Neuronal stem cell (in vitro differentiated cells): ENCODE results near the gene SP7.

Source experiments
- DNase-seq: peaks from one replicate; pipeline ENCODE4 v3.0.0-alpha.2; 2013; ENCODE audit warnings: low spot score
- H2AFZ ChIP-seq: one replicate; pipeline ENCODE4 v1.6.1; 2013; ENCODE audit warnings: mild to moderate bottlenecking, low read length, inconsistent platforms
- H2AK5ac ChIP-seq: 2 replicates; pipeline ENCODE4 v1.6.1; 2013; ENCODE audit warnings: low read depth, mild to moderate bottlenecking, inconsistent platforms, low read length, moderate library complexity, mixed read lengths
- H2BK120ac ChIP-seq: 2 replicates; pipeline ENCODE4 v1.6.1; 2013; ENCODE audit warnings: low read depth, mild to moderate bottlenecking, inconsistent platforms, low read length, moderate library complexity, mixed read lengths
- H2BK12ac ChIP-seq: one replicate; pipeline ENCODE4 v1.6.1; 2013; ENCODE audit warnings: low read length, inconsistent platforms
- H2BK15ac ChIP-seq: 2 replicates; pipeline ENCODE4 v1.6.1; 2013; ENCODE audit warnings: mild to moderate bottlenecking, low read length, inconsistent platforms, mixed read lengths
- H2BK5ac ChIP-seq: one replicate; pipeline ENCODE4 v1.6.1; 2013; ENCODE audit warnings: inconsistent platforms, mild to moderate bottlenecking, low read length, moderate library complexity
- H3K14ac ChIP-seq: one replicate; pipeline ENCODE4 v1.6.1; 2013; ENCODE audit warnings: low read length, inconsistent platforms
- H3K18ac ChIP-seq: 2 replicates; pipeline ENCODE4 v1.6.1; 2013; ENCODE audit warnings: low read length, inconsistent platforms
- H3K23ac ChIP-seq: 2 replicates; pipeline ENCODE4 v1.6.1; 2013; ENCODE audit warnings: low read depth, mild to moderate bottlenecking, mixed read lengths, low read length, inconsistent platforms; ENCODE audit not compliant: poor library complexity
- H3K27ac ChIP-seq: replicated peaks from 3 replicates; pipeline ENCODE4 v1.5.1; 2013; ENCODE audit warnings: low read length, inconsistent platforms
- H3K27me3 ChIP-seq, 3 experiments: 2 replicates each; pipeline ENCODE4 v1.6.1; 2013; ENCODE audit warnings: low read length in 3 of 3, mild to moderate bottlenecking in 2 of 3, inconsistent platforms in 1 of 3, low read depth in 1 of 3, mixed read lengths in 1 of 3, moderate library complexity in 1 of 3; ENCODE audit not compliant: control insufficient read depth in 3 of 3, insufficient read depth in 3 of 3
- H3K36me3 ChIP-seq, 2 donors: replicated peaks in 1 of 2; 2 replicates each; pipeline ENCODE4 v1.6.1; 2013; ENCODE audit warnings: low read length in 2 of 2; ENCODE audit not compliant: control insufficient read depth in 2 of 2, insufficient read depth in 2 of 2
- H3K4ac ChIP-seq: 2 replicates; pipeline ENCODE4 v1.6.1; 2013; ENCODE audit warnings: inconsistent platforms, mild to moderate bottlenecking, low read length, moderate library complexity
- H3K4me1 ChIP-seq, 2 donors: 1 replicate in 1 of 2; 2 replicates in 1 of 2; pipeline ENCODE4 v1.6.1; 2013; ENCODE audit warnings: low read length in 2 of 2, low read depth in 1 of 2; ENCODE audit not compliant: control insufficient read depth in 2 of 2, insufficient read depth in 1 of 2
- H3K4me2 ChIP-seq: one replicate; pipeline ENCODE4 v1.6.1; 2013; ENCODE audit warnings: mild to moderate bottlenecking, low read length, inconsistent platforms; ENCODE audit not compliant: insufficient read depth, poor library complexity, severe bottlenecking
- H3K4me3 ChIP-seq, 2 donors: 2 replicates each; pipeline ENCODE4 v1.5.1; 2013; ENCODE audit warnings: low read length in 2 of 2, mild to moderate bottlenecking in 2 of 2, inconsistent platforms in 1 of 2, moderate library complexity in 1 of 2
- H3K79me1 ChIP-seq: one replicate; pipeline ENCODE4 v1.6.1; 2013; ENCODE audit warnings: low read depth, mild to moderate bottlenecking, inconsistent platforms, low read length, moderate library complexity
- H3K9ac ChIP-seq: one replicate; pipeline ENCODE4 v1.6.1; 2013; ENCODE audit warnings: mild to moderate bottlenecking, low read depth, low read length, inconsistent platforms; ENCODE audit not compliant: poor library complexity
- H3K9me3 ChIP-seq, 2 donors: replicated peaks in 1 of 2; 2 replicates each; pipeline versions ENCODE3 to v1.6.1; 2013; ENCODE audit warnings: low read length in 2 of 2, mild to moderate bottlenecking in 2 of 2, inconsistent platforms in 1 of 2, low read depth in 1 of 2, mixed read lengths in 1 of 2, moderate library complexity in 1 of 2; ENCODE audit not compliant: control insufficient read depth in 2 of 2, insufficient read depth in 1 of 2
- H4K8ac ChIP-seq: one replicate; pipeline ENCODE4 v1.6.1; 2013; ENCODE audit warnings: low read depth, mild to moderate bottlenecking, inconsistent platforms, low read length, moderate library complexity
- H4K91ac ChIP-seq: one replicate; pipeline ENCODE4 v1.6.1; 2013; ENCODE audit warnings: low read length, low read depth, mild to moderate bottlenecking, inconsistent platforms; ENCODE audit not compliant: poor library complexity
- WGBS, 2 donors: extraction: QIAGEN DNeasy Blood & Tissue Kit; methylation state at CpG; one replicate each; pipeline ENCODE4 v1.1.7; 2013; ENCODE audit warnings: missing lambda C conversion rate in 2 of 2, mixed read lengths in 1 of 2; ENCODE audit not compliant: insufficient read length in 2 of 2, insufficient replicate concordance in 1 of 2; ENCODE audit errors: extremely low coverage in 2 of 2; 5-methylcytosine and 5-hydroxymethylcytosine counted together

Gene SP7

GRCh38 chr12:53313996-53314395, 22.2 kb downstream of the SP7 start:
- peaks cover 28 to 70% of the 10 kb centered on the region in 2 donors for H3K36me3 ChIP-seq
- H3K27me3 ChIP-seq, result no peaks in the 10 kb centered on the region
- H3K4me2 ChIP-seq, result no peak overlapping the region
- no peak overlapping the region for H3K18ac ChIP-seq
- H3K14ac ChIP-seq, result no peak overlapping the region
- peaks cover 0 to 2% of the 10 kb centered on the region in 2 donors for H3K9me3 ChIP-seq
- no peak overlapping the region for H3K27ac ChIP-seq
- no peak overlapping the region for H2BK5ac ChIP-seq
- peaks cover 4% of the 10 kb centered on the region for H3K79me1 ChIP-seq
- no peak overlapping the region for H4K8ac ChIP-seq
- H3K9ac ChIP-seq, result no peak overlapping the region
- no peak overlapping the region for H2AK5ac ChIP-seq
- H2BK15ac ChIP-seq, result no peak overlapping the region
- no peak overlapping the region for H4K91ac ChIP-seq
- no peak overlapping the region for H2BK120ac ChIP-seq
- no peak overlapping the region for H2BK12ac ChIP-seq
- H3K4me1 ChIP-seq, result no peaks in the 10 kb centered on the region
- no peak for DNase-seq
- no peak overlapping the region for H2AFZ ChIP-seq
- no CpG with 5 or more reads among the region's 3 CpGs for WGBS, 2 donors
- H3K4me3 ChIP-seq, result no peak overlapping the region
- H3K4ac ChIP-seq, result no peak overlapping the region
- no peak overlapping the region for H3K23ac ChIP-seq

GRCh38 chr12:53308276-53308675, 27.9 kb downstream of the SP7 start:
- H2AFZ ChIP-seq, result no peak overlapping the region
- H3K79me1 ChIP-seq, result no peaks in the 10 kb centered on the region
- no peak overlapping the region for H3K27ac ChIP-seq
- H4K8ac ChIP-seq, result no peak overlapping the region
- no peak overlapping the region for H2BK15ac ChIP-seq
- H2BK12ac ChIP-seq, result no peak overlapping the region
- no peak overlapping the region for H3K18ac ChIP-seq
- no peak overlapping the region for H2BK120ac ChIP-seq
- H3K4ac ChIP-seq, result no peak overlapping the region
- no peak overlapping the region for H3K9ac ChIP-seq
- no peak overlapping the region for H3K14ac ChIP-seq
- no peaks in the 10 kb centered on the region for H3K27me3 ChIP-seq
- H2BK5ac ChIP-seq, result no peak overlapping the region
- no peak overlapping the region for H3K23ac ChIP-seq
- DNase-seq, result no peak
- H2AK5ac ChIP-seq, result no peak overlapping the region
- no CpG with 5 or more reads among the region's 4 CpGs for WGBS, 2 donors
- no peak overlapping the region for H4K91ac ChIP-seq
- H3K4me2 ChIP-seq, result no peak overlapping the region
- peaks cover 45 to 69% of the 10 kb centered on the region in 2 donors for H3K36me3 ChIP-seq
- no peak overlapping the region for H3K4me3 ChIP-seq
- no peaks in the 10 kb centered on the region for H3K4me1 ChIP-seq
- H3K9me3 ChIP-seq, result no peaks in the 10 kb centered on the region

- Histone ChIP-seq H3K4me3 (no peak overlapping the region), H3K9ac (no peak overlapping the region), H2BK12ac (no peak overlapping the region), H3K18ac (no peak overlapping the region), H4K91ac (no peak overlapping the region), H3K79me1 (peaks cover 2% of the 10 kb centered on the region), H2AFZ (no peak overlapping the region), H2AK5ac (no peak overlapping the region), H3K4me1 (no peaks in the 10 kb centered on the region), H3K36me3 (peaks cover 55 to 83% of the 10 kb centered on the region in 2 donors), H3K4me2 (no peak overlapping the region), H3K14ac (no peak overlapping the region), H3K9me3 (no peaks in the 10 kb centered on the region), H3K27me3 (no peaks in the 10 kb centered on the region), H3K23ac (no peak overlapping the region), H3K27ac (no peak overlapping the region), H2BK5ac (no peak overlapping the region), H4K8ac (no peak overlapping the region), H3K4ac (no peak overlapping the region), H2BK120ac (no peak overlapping the region), H2BK15ac (no peak overlapping the region)
- no peak for DNase-seq
- no CpG with 5 or more reads among the region's 10 CpGs for WGBS, 2 donors
These were observed 29.3 kb downstream of the SP7 start for GRCh38 chr12:53306826-53307225.

- no peak overlapping the region for H2BK15ac ChIP-seq
- H2BK120ac ChIP-seq, result no peak overlapping the region
- DNase-seq, result no peak
- no peak overlapping the region for H3K4ac ChIP-seq
- no peak overlapping the region for H4K8ac ChIP-seq
- no peak overlapping the region for H3K23ac ChIP-seq
- H2BK5ac ChIP-seq, result no peak overlapping the region
- H3K14ac ChIP-seq, result no peak overlapping the region
- H3K9me3 ChIP-seq, result no peaks in the 10 kb centered on the region
- peaks cover 2% of the 10 kb centered on the region for H3K79me1 ChIP-seq
- H2BK12ac ChIP-seq, result no peak overlapping the region
- no peak overlapping the region for H2AK5ac ChIP-seq
- H2AFZ ChIP-seq, result no peak overlapping the region
- peaks cover 46 to 73% of the 10 kb centered on the region in 2 donors for H3K36me3 ChIP-seq
- H3K4me3 ChIP-seq, result no peak overlapping the region
- H3K4me1 ChIP-seq, result peaks cover 4 to 11% of the 10 kb centered on the region in 2 donors
- no peak overlapping the region for H4K91ac ChIP-seq
- H3K9ac ChIP-seq, result no peak overlapping the region
- H3K4me2 ChIP-seq, result no peak overlapping the region
- H3K18ac ChIP-seq, result no peak overlapping the region
- H3K27me3 ChIP-seq, result no peaks in the 10 kb centered on the region
- no peak overlapping the region for H3K27ac ChIP-seq
- WGBS, 2 donors, result no CpG with 5 or more reads among the region's 5 CpGs
These were observed 33.3 kb downstream of the SP7 start for GRCh38 chr12:53302903-53303302.
